Suprapubic skin (tissue), 4 donors: ENCODE data around the gene COPA.

Source experiments
- EP300 ChIP-seq: sonication (generic); formaldehyde crosslinking; IDR thresholded peaks from one replicate; pipeline ENCODE4 v1.6.1; 2017; ENCODE audit warnings: antibody characterized with exemption
- POLR2AphosphoS5 ChIP-seq, 3 donors: sonication (generic); formaldehyde crosslinking; IDR thresholded peaks; one replicate each; pipeline ENCODE4 v1.6.1; 2017; ENCODE audit warnings: antibody characterized with exemption in 3 of 3
- TF ChIP-seq, protein P1 (sequence below), 2 donors: fragments of 200-600 bp in 1 of 2; fragments of 450-650 bp in 1 of 2; sonication (generic) in 1 of 2; IDR thresholded peaks; one replicate each; pipeline ENCODE4 v1.5.1; 2016 to 2019; ENCODE audit warnings: antibody characterized with exemption in 2 of 2, mild to moderate bottlenecking in 1 of 2, moderate library complexity in 1 of 2

DNA sequence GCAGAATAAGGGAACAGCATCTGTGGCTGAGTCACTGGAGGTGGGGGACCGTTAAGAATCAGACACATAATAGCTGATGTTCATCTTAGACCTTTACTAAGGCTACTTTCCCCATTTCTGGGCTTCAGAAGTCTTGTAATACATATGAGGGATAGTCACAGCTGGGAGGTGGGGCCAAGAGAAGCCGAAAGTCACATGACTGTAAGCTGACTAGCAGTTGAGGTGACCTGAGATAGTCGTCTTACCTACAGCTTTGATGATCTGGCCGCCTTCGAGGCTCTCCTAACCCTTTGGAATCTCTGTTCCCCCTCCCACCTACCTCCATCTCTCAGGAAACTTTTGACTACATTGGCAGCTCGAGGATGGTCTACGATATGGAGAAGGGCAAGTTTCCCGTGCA, 9.5 kb upstream of the COPA start:
- TF ChIP-seq POLR2AphosphoS5 (IDR thresholded peaks at IDR 0.05) (no peak), EP300 (no peak)
- TF ChIP-seq, protein P1, sequence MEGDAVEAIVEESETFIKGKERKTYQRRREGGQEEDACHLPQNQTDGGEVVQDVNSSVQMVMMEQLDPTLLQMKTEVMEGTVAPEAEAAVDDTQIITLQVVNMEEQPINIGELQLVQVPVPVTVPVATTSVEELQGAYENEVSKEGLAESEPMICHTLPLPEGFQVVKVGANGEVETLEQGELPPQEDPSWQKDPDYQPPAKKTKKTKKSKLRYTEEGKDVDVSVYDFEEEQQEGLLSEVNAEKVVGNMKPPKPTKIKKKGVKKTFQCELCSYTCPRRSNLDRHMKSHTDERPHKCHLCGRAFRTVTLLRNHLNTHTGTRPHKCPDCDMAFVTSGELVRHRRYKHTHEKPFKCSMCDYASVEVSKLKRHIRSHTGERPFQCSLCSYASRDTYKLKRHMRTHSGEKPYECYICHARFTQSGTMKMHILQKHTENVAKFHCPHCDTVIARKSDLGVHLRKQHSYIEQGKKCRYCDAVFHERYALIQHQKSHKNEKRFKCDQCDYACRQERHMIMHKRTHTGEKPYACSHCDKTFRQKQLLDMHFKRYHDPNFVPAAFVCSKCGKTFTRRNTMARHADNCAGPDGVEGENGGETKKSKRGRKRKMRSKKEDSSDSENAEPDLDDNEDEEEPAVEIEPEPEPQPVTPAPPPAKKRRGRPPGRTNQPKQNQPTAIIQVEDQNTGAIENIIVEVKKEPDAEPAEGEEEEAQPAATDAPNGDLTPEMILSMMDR (IDR thresholded peaks at IDR 0.05) = no peak
